HUES64 (cell line): ENCODE data around the gene KHK.

Experiments
- H3K27ac ChIP-seq: 2 replicates; pipeline ENCODE4 v1.7.0; 2013; ENCODE audit warnings: low read depth, low read length, inconsistent platforms
- H3K27me3 ChIP-seq: 2 replicates; pipeline ENCODE4 v1.6.1; 2013; ENCODE audit warnings: mild to moderate bottlenecking, low read length; ENCODE audit not compliant: insufficient read depth
- H3K36me3 ChIP-seq: 2 replicates; pipeline ENCODE4 v1.6.1; 2013; ENCODE audit warnings: mild to moderate bottlenecking, low read length; ENCODE audit not compliant: insufficient read depth
- H3K4me1 ChIP-seq: 2 replicates; pipeline ENCODE4 v1.6.1; 2013; ENCODE audit warnings: mild to moderate bottlenecking, low read length, moderate library complexity; ENCODE audit not compliant: insufficient read depth
- H3K4me3 ChIP-seq: 2 replicates; pipeline ENCODE4 v1.5.1; 2013; ENCODE audit warnings: mild to moderate bottlenecking, low read length, moderate library complexity
- H3K9ac ChIP-seq: 2 replicates; pipeline ENCODE4 v1.6.1; 2013; ENCODE audit warnings: mild to moderate bottlenecking, low read depth, low read length
- H3K9me3 ChIP-seq: 2 replicates; pipeline ENCODE4 v1.6.1; 2013; ENCODE audit warnings: low read depth, low read length; ENCODE audit not compliant: insufficient read depth
- WGBS: fragments of 150-250, 120-280 bp; methylation state at CpG from one replicate; pipeline ENCODE4 v1.1.7; 2013; ENCODE audit warnings: missing lambda C conversion rate; 5-methylcytosine and 5-hydroxymethylcytosine counted together

KHK gene

GRCh38 chr2:27092696-27093429 is 6.3 kb downstream of the KHK start:
- H3K27ac ChIP-seq = no peak overlapping the region
- H3K9ac ChIP-seq = no peak overlapping the region; the same call in 1 of the 2 replicates
- H3K9me3 ChIP-seq = no peaks in the 10 kb centered on the region
- H3K4me1 ChIP-seq = peaks cover 4% of the 10 kb centered on the region; the same call in 1 of the 2 replicates
- H3K36me3 ChIP-seq = no peaks in the 10 kb centered on the region
- H3K27me3 ChIP-seq = peaks cover under 1% of the 10 kb centered on the region; the same call in 1 of the 2 replicates
- 82% methylated on average over 10 of the region's 10 CpGs for WGBS
- H3K4me3 ChIP-seq = no peak overlapping the region

- Histone ChIP-seq H3K27ac (no peak overlapping the region), H3K4me1 (peaks cover 4% of the 10 kb centered on the region; the same call in 1 of the 2 replicates), H3K27me3 (no peaks in the 10 kb centered on the region), H3K9me3 (no peaks in the 10 kb centered on the region), H3K9ac (no peak overlapping the region; the same call in 1 of the 2 replicates), H3K4me3 (no peak overlapping the region), H3K36me3 (no peaks in the 10 kb centered on the region)
- 85% methylated on average over 6 of the region's 6 CpGs for WGBS
These were observed 7.1 kb downstream of the KHK start for GRCh38 chr2:27093430-27094352.

GRCh38 chr2:27094353-27094984 is 7.9 kb downstream of the KHK start:
- Histone ChIP-seq H3K27ac (no peak overlapping the region), H3K9ac (no peak overlapping the region), H3K9me3 (no peaks in the 10 kb centered on the region), H3K4me3 (no peak overlapping the region), H3K36me3 (no peaks in the 10 kb centered on the region), H3K4me1 (peaks cover 4% of the 10 kb centered on the region; the same call in 1 of the 2 replicates), H3K27me3 (no peaks in the 10 kb centered on the region)
- WGBS = 92% methylated on average over 24 of the region's 24 CpGs

- Histone ChIP-seq H3K27ac (no peak overlapping the region), H3K36me3 (no peaks in the 10 kb centered on the region), H3K27me3 (no peaks in the 10 kb centered on the region), H3K9ac (no peak overlapping the region), H3K9me3 (no peaks in the 10 kb centered on the region), H3K4me1 (peaks cover 4% of the 10 kb centered on the region; the same call in 1 of the 2 replicates), H3K4me3 (no peak overlapping the region)
- WGBS = 89% methylated on average over 2 of the region's 2 CpGs
These were observed 8.8 kb downstream of the KHK start for GRCh38 chr2:27095427-27095744.

GRCh38 chr2:27095745-27096651 is 9.4 kb downstream of the KHK start:
- Histone ChIP-seq H3K4me1 (peaks cover 4% of the 10 kb centered on the region; the same call in 1 of the 2 replicates), H3K4me3 (peak overlapping the region; percentile 45), H3K9me3 (no peaks in the 10 kb centered on the region), H3K27me3 (no peaks in the 10 kb centered on the region), H3K36me3 (no peaks in the 10 kb centered on the region), H3K27ac (no peak overlapping the region; the same call in 1 of the 2 replicates), H3K9ac (peak overlapping the region; percentile 27; the same call in 1 of the 2 replicates)
- WGBS = 39% methylated on average over 18 of the region's 18 CpGs

GRCh38 chr2:27096748-27097297 is 10.3 kb downstream of the KHK start:
- no peaks in the 10 kb centered on the region for H3K27me3 ChIP-seq
- H3K4me1 ChIP-seq = peaks cover 4% of the 10 kb centered on the region; the same call in 1 of the 2 replicates
- H3K36me3 ChIP-seq = no peaks in the 10 kb centered on the region
- no peak overlapping the region for H3K9ac ChIP-seq
- H3K4me3 ChIP-seq = no peak overlapping the region
- WGBS = 85% methylated on average over 3 of the region's 3 CpGs
- no peak overlapping the region for H3K27ac ChIP-seq
- H3K9me3 ChIP-seq = no peaks in the 10 kb centered on the region

- Histone ChIP-seq H3K36me3 (no peaks in the 10 kb centered on the region), H3K9me3 (no peaks in the 10 kb centered on the region), H3K4me1 (peaks cover 4% of the 10 kb centered on the region; the same call in 1 of the 2 replicates), H3K27me3 (no peaks in the 10 kb centered on the region), H3K4me3 (no peak overlapping the region), H3K9ac (no peak overlapping the region), H3K27ac (no peak overlapping the region)
- 90% methylated on average over 13 of the region's 14 CpGs for WGBS
These were observed 10.8 kb downstream of the KHK start for GRCh38 chr2:27097341-27097740.

- H3K9ac ChIP-seq = no peak overlapping the region
- H3K27ac ChIP-seq = no peak overlapping the region
- no peaks in the 10 kb centered on the region for H3K9me3 ChIP-seq
- WGBS = 93% methylated on average over 19 of the region's 19 CpGs
- H3K4me3 ChIP-seq = no peak overlapping the region
- H3K4me1 ChIP-seq = peaks cover 4% of the 10 kb centered on the region; the same call in 1 of the 2 replicates
- H3K36me3 ChIP-seq = no peaks in the 10 kb centered on the region
- no peaks in the 10 kb centered on the region for H3K27me3 ChIP-seq
These were observed 12.9 kb downstream of the KHK start for GRCh38 chr2:27099334-27099955.

GRCh38 chr2:27100036-27100435 is 13.5 kb downstream of the KHK start:
- H3K27ac ChIP-seq = no peak overlapping the region
- peaks cover 4% of the 10 kb centered on the region; the same call in 1 of the 2 replicates for H3K4me1 ChIP-seq
- no peaks in the 10 kb centered on the region for H3K36me3 ChIP-seq
- no peak overlapping the region for H3K4me3 ChIP-seq
- H3K27me3 ChIP-seq = no peaks in the 10 kb centered on the region
- H3K9me3 ChIP-seq = no peaks in the 10 kb centered on the region
- 85% methylated on average over 10 of the region's 10 CpGs for WGBS
- no peak overlapping the region for H3K9ac ChIP-seq

GRCh38 chr2:27102329-27102728 is 15.8 kb downstream of the KHK start:
- Histone ChIP-seq H3K4me1 (no peaks in the 10 kb centered on the region), H3K27ac (no peak overlapping the region), H3K9me3 (no peaks in the 10 kb centered on the region), H3K27me3 (no peaks in the 10 kb centered on the region; the same call in 1 of the 2 replicates), H3K36me3 (no peaks in the 10 kb centered on the region), H3K4me3 (no peak overlapping the region), H3K9ac (no peak overlapping the region)
- WGBS = 86% methylated on average over 5 of the region's 5 CpGs
